Measurements from ENCODE around the gene C1QTNF1.

DNA sequence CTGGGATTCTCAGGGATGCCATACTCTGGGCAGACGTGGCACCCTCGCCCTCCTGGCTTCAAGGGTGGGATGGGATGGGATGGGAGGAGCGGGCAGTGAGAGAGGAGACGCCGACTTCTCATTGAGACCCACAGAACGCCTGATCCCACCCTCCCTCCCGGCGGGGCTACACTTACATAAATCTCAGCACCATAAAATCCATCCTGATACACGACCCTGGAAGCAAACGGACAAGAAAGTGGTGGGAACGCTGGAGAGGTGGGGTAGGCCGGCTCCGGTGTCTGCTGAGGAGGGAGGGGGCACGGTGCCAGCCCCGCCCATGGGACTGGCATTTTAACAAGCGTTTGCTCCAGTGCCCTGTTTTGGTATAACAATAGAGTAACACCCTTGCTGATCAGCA is 72.5 kb downstream of the C1QTNF1 start:
- TF ChIP-seq CSDC2 (CRISPR knock-in tag; IDR thresholded peaks at IDR 0.05) (no peak), RARB (CRISPR knock-in tag; IDR thresholded peaks at IDR 0.05) (no peak), BACH2 (CRISPR knock-in tag; IDR thresholded peaks at IDR 0.05; ENCODE audit: borderline replicate concordance) (no peak), ARNTL (CRISPR knock-in tag; IDR thresholded peaks at IDR 0.05; ENCODE audit: borderline replicate concordance, low read depth) (no peak), ESRRG (CRISPR knock-in tag; IDR thresholded peaks at IDR 0.05) (no peak), ZFP30 (CRISPR knock-in tag; IDR thresholded peaks at IDR 0.05) (no peak)
- TF ChIP-seq, protein P1, sequence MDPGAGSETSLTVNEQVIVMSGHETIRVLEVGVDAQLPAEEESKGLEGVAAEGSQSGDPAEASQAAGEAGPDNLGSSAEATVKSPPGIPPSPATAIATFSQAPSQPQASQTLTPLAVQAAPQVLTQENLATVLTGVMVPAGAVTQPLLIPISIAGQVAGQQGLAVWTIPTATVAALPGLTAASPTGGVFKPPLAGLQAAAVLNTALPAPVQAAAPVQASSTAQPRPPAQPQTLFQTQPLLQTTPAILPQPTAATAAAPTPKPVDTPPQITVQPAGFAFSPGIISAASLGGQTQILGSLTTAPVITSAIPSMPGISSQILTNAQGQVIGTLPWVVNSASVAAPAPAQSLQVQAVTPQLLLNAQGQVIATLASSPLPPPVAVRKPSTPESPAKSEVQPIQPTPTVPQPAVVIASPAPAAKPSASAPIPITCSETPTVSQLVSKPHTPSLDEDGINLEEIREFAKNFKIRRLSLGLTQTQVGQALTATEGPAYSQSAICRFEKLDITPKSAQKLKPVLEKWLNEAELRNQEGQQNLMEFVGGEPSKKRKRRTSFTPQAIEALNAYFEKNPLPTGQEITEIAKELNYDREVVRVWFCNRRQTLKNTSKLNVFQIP (CRISPR knock-in tag; IDR thresholded peaks at IDR 0.05; ENCODE audit: borderline replicate concordance, low read depth) = no peak
- TF ChIP-seq, protein P2, sequence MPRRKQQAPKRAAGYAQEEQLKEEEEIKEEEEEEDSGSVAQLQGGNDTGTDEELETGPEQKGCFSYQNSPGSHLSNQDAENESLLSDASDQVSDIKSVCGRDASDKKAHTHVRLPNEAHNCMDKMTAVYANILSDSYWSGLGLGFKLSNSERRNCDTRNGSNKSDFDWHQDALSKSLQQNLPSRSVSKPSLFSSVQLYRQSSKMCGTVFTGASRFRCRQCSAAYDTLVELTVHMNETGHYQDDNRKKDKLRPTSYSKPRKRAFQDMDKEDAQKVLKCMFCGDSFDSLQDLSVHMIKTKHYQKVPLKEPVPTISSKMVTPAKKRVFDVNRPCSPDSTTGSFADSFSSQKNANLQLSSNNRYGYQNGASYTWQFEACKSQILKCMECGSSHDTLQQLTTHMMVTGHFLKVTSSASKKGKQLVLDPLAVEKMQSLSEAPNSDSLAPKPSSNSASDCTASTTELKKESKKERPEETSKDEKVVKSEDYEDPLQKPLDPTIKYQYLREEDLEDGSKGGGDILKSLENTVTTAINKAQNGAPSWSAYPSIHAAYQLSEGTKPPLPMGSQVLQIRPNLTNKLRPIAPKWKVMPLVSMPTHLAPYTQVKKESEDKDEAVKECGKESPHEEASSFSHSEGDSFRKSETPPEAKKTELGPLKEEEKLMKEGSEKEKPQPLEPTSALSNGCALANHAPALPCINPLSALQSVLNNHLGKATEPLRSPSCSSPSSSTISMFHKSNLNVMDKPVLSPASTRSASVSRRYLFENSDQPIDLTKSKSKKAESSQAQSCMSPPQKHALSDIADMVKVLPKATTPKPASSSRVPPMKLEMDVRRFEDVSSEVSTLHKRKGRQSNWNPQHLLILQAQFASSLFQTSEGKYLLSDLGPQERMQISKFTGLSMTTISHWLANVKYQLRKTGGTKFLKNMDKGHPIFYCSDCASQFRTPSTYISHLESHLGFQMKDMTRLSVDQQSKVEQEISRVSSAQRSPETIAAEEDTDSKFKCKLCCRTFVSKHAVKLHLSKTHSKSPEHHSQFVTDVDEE (CRISPR knock-in tag; IDR thresholded peaks at IDR 0.05) = no peak
- TF ChIP-seq, protein P3, sequence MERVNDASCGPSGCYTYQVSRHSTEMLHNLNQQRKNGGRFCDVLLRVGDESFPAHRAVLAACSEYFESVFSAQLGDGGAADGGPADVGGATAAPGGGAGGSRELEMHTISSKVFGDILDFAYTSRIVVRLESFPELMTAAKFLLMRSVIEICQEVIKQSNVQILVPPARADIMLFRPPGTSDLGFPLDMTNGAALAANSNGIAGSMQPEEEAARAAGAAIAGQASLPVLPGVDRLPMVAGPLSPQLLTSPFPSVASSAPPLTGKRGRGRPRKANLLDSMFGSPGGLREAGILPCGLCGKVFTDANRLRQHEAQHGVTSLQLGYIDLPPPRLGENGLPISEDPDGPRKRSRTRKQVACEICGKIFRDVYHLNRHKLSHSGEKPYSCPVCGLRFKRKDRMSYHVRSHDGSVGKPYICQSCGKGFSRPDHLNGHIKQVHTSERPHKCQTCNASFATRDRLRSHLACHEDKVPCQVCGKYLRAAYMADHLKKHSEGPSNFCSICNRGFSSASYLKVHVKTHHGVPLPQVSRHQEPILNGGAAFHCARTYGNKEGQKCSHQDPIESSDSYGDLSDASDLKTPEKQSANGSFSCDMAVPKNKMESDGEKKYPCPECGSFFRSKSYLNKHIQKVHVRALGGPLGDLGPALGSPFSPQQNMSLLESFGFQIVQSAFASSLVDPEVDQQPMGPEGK (CRISPR knock-in tag; IDR thresholded peaks at IDR 0.05; ENCODE audit: borderline replicate concordance) = no peak
- TF ChIP-seq, protein P4, sequence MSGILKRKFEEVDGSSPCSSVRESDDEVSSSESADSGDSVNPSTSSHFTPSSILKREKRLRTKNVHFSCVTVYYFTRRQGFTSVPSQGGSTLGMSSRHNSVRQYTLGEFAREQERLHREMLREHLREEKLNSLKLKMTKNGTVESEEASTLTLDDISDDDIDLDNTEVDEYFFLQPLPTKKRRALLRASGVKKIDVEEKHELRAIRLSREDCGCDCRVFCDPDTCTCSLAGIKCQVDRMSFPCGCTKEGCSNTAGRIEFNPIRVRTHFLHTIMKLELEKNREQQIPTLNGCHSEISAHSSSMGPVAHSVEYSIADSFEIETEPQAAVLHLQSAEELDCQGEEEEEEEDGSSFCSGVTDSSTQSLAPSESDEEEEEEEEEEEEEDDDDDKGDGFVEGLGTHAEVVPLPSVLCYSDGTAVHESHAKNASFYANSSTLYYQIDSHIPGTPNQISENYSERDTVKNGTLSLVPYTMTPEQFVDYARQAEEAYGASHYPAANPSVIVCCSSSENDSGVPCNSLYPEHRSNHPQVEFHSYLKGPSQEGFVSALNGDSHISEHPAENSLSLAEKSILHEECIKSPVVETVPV (CRISPR knock-in tag; IDR thresholded peaks at IDR 0.05) = no peak

Measured in SK-N-SH treated with all-trans-retinoic acid at 6 μM for 48 hours (cell line).